GM21737 (cell line): ENCODE results near the gene NLGN3.
A peak's percentile ranks its signal among the peaks of the same experiment; 100 is the strongest.

Experiments
- ATAC-seq: cut with Tn5 transposase; IDR thresholded peaks from one replicate; pipeline ENCODE4 v1.9.1; 2021; ENCODE audit warnings: mild to moderate bottlenecking, moderate library complexity; ENCODE audit not compliant: unreplicated experiment

NLGN3 gene

DNA sequence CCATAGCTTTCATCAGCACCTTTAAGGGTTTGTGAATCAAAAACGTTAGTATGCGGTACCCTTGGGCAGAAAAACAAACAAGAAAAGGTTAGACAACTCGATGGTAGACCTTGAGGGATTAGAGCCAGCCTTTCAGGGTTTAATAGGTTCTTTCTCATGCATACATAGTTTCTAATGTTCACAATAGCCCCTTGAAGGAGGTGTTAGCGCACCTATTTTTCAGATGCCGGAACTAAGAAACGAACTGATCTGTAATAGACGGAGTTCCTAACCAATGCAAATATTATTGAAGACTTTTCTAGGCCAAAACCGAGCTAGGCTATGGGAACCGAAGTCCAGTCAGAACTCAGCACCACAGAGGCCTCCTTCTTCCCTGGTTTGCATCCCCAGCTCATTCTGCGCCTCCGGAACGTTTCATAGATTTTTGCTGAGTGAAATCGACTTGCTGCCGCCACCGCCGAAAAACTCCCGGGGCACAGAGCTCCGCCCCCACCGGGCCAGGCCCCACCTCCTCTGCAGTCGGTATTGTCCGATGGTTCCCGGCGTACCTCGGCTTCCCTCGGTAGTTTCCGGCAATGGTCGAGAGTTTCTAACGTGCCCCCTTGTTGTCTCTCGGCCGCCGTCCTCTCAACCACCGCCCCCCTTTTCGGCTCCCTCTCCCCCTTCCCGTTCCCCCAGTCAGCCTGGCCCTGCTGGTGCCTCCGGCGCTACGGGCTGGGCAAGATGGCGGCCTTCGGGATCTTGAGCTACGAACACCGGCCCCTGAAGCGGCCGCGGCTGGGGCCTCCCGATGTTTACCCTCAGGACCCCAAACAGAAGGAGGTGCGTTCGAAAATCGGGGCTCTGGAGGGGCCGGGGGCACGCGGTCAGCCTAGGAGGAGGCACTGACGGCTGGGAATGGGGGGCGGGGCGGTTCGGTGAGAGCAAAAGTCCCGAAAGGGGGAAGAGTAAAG, 26.3 kb upstream of the NLGN3 start, which contains the start of gene MED12:
TSS of gene MED12 (plus strand) at position 565 of the 953 bp plus-strand sequence. CDS start at position 724, 159 bp downstream.
- peak; percentile 92 for ATAC-seq

- ATAC-seq: no peak
Observed at GRCh38 chrX:71118985-71119535, 25.6 kb upstream of the NLGN3 start.

GRCh38 chrX:71128166-71128833, 16.3 kb upstream of the NLGN3 start:
- no peak for ATAC-seq

DNA sequence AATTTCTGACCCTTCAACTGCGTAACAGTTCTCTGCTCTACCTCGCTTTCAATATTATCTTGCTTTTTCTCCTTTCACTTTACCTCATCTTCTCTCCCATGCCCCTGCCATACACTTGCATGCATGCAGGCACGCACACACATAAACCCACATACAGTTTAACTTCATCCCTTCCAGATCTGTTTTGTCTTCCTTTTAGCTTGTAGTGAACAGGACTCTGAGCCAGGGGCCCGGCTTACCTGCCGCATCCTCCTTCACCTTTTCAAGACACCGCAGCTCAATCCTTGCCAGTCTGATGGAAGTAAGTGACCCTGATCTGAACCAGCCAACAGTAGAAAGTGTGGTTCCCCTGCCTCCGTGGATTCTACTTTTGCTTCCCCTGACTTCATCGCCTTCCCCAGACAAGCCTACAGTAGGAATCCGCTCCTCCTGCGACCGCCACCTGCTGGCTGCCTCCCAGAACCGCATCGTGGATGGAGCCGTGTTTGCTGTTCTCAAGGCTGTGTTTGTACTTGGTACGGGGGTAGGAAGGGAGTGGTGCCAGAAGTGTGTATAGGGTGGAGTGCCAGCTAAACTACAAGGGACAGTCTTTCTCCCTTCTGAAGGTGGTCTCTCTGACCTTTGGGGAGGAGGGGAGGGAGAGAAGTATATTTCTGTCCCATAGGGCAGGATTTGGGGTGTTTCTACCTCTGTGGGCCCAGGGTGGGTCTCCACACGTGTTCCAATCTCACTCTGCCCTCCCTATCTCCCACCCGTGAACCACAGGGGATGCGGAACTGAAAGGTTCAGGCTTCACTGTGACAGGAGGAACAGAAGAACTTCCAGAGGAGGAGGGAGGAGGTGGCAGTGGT, 15.5 kb upstream of the NLGN3 start:
- ATAC-seq: no peak

DNA sequence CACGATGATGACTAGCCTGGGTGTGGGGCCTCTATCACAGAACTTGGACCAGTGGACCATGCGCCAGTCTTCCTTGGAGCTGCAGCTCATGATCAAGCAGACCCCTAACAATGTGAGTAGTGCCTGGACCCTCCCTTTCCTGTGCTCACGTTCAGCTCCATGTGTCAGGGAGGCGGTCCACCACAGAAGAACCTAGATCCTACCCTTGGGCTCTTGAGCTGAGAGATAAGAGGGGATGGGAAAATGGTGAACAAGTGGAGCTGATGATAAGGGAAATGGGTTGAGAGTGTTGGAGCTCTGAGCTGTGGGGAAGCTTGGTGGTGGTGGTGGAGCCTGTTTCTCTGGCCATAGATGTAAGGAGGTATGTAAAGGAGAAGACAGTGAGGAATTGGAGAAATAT, 13.1 kb upstream of the NLGN3 start:
- no peak for ATAC-seq

DNA sequence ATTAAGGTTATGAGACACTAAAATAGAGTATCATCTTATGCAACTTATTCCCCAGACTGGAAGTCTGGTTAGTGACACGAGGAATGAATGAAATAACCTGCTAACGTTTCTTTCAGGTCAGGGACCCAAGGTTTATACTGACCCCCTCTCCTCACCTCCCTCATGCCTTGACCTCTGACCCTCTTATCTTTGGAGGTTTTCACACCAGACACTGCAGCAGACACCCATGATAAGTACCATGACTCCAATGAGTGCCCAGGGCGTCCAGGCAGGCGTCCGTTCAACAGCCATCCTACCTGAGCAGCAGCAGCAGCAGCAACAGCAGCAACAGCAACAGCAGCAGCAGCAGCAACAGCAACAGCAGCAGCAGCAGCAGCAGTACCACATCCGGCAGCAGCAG, 4.2 kb upstream of the NLGN3 start:
- ATAC-seq: no peak

GRCh38 chrX:71143508-71143907, 1.1 kb upstream of the NLGN3 start:
- no peak for ATAC-seq

DNA sequence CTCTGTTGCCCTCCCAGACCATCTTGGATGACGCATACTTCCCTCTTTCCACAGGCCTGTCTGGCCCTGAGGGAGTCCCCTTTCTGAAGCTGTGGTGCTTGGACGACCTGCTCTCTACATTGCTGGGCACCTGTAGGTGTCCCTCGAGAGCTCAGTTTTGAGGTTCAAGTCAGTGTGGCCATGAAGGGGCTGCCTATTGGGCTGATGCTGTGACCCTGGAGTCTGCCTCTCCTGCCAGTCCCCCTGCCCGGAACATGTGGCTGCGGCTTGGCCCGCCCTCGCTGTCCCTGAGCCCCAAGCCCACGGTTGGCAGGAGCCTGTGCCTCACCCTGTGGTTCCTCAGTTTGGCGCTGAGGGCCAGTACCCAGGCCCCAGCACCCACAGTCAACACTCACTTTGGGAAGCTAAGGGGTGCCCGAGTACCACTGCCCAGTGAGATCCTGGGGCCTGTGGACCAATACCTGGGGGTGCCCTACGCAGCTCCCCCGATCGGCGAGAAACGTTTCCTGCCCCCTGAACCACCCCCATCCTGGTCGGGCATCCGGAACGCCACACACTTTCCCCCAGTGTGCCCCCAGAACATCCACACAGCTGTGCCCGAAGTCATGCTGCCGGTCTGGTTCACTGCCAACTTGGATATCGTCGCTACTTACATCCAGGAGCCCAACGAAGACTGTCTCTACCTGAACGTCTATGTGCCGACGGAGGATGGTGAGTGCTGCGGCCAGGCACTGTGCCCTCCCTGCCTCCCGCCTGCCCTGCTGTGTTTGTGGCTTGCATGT, 3.0 kb downstream of the NLGN3 start:
- ATAC-seq: no peak

- ATAC-seq: no peak
Observed at GRCh38 chrX:71148278-71148663, 3.6 kb downstream of the NLGN3 start.

GRCh38 chrX:71151366-71151765, 6.7 kb downstream of the NLGN3 start:
- no peak for ATAC-seq

DNA sequence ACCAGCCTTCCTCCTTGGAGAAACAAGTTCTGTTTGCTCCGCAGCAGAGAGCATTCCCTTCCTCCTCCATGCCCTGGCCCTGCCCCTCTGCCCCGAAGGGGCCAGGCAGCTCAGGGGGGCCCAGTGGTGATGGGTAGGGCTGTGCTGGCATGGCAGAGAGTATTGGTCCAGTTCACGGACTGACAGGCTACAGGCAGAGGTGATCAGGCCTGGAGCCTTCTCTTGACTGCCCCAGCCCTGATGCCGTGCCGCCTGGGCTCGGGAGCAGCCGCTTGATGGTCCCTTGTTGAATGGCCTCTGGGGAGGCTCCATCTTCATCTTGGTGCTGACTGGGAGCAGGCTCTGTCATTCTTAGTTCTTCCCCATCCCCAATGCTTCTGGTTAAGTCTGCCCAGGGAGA, 9.6 kb downstream of the NLGN3 start:
- no peak for ATAC-seq

DNA sequence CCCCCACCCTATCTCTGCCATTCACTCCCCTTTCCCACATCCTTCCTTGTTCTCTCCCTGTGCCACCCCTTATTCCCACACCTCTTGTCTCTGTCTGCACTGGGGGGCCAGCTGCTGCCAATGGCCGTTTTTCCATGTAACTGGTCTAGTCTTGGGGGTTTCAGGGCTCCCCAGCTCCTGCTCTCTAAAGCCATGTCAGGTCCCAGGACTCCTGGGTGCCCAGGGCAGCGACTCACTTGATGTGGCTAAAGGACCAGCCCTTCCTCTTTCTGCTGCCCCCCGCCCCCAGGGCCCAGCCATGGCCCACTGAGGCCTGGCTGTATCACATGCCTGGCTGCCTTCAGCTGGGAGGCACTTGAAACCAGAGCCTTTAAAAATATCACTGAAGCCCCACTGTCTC, 10.0 kb downstream of the NLGN3 start:
- ATAC-seq: no peak

- no peak for ATAC-seq
Observed at GRCh38 chrX:71158603-71159002, 14.0 kb downstream of the NLGN3 start.

DNA sequence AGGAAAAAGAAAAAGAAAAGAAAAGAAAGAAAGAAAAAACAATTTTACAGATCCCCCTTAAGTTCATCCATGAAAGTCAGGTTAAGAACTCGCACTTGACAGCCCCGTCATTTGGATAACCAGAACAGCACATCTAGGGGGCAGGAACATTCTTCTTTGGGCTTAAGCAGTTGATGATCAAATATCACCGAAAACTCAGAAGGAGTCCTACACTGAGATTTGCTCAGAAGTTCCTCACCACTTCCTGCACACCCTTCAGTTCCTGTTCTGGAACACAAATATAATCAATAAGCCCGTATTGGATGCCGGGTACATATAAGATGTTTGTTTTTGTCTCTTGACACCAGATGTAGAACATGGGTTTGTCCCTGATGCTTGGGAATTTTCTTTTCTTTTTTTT, 14.7 kb downstream of the NLGN3 start:
- ATAC-seq: no peak

GRCh38 chrX:71160475-71160874, 15.8 kb downstream of the NLGN3 start:
- ATAC-seq: no peak

DNA sequence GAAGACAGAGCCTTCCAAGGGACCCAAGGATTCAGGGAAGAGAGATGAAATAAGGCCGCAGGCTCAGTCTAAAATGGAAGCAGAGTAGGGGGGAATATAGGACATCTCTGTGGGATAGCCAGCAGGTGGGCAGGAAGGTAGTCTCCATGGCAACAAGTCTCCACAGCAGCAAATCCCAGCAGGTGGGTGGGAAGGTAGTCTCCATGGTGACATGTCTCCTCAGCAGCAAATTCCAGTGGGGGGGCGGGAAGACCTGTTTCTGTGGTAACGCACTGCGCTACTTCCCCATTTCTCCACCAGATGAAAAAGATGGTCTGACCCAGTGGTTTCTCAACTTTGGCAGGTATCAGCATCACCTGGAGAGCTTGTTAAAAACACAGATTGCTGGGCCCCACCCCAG, 18.3 kb downstream of the NLGN3 start:
- ATAC-seq: no peak

GRCh38 chrX:71164071-71164470, 19.4 kb downstream of the NLGN3 start:
- no peak for ATAC-seq

GRCh38 chrX:71166461-71166860, 21.8 kb downstream of the NLGN3 start:
- ATAC-seq: no peak

GRCh38 chrX:71167031-71167781, 22.6 kb downstream of the NLGN3 start:
- no peak for ATAC-seq
